Mesenchymal stem cell (in vitro differentiated cells and primary cell): ENCODE measurements around the gene BAIAP3.

Experiments used
- DNase-seq: peaks from one replicate; pipeline ENCODE4 v3.0.0-alpha.2; 2013
- H2AFZ ChIP-seq: one replicate; pipeline ENCODE4 v1.6.1; 2013; ENCODE audit warnings: low read depth, mild to moderate bottlenecking, control low read depth, inconsistent platforms, low read length, moderate library complexity
- H2AK5ac ChIP-seq: 2 replicates; pipeline ENCODE4 v1.6.1; 2013; ENCODE audit warnings: low read length, moderate library complexity, mild to moderate bottlenecking, inconsistent platforms; ENCODE audit not compliant: severe bottlenecking
- H2BK120ac ChIP-seq: one replicate; pipeline ENCODE4 v1.6.1; 2013; ENCODE audit warnings: low read depth, mild to moderate bottlenecking, inconsistent platforms, low read length, moderate library complexity
- H2BK12ac ChIP-seq, 2 experiments: one replicate each; pipeline ENCODE4 v1.6.1; 2013; ENCODE audit warnings: inconsistent platforms in 2 of 2, low read length in 2 of 2, mild to moderate bottlenecking in 2 of 2, moderate library complexity in 2 of 2, control low read depth in 1 of 2
- H2BK15ac ChIP-seq: one replicate; pipeline ENCODE4 v1.6.1; 2013; ENCODE audit warnings: mild to moderate bottlenecking, low read depth, inconsistent platforms; ENCODE audit not compliant: poor library complexity, severe bottlenecking
- H2BK5ac ChIP-seq: 2 replicates; pipeline ENCODE4 v1.6.1; 2013; ENCODE audit warnings: low read depth, mild to moderate bottlenecking, low read length, control low read depth, inconsistent platforms; ENCODE audit not compliant: poor library complexity, severe bottlenecking
- H3K14ac ChIP-seq, 2 experiments: one replicate each; pipeline ENCODE4 v1.6.1; 2013; ENCODE audit warnings: inconsistent platforms in 2 of 2, low read length in 2 of 2, control low read depth in 1 of 2, mild to moderate bottlenecking in 1 of 2, moderate library complexity in 1 of 2
- H3K18ac ChIP-seq, 2 experiments: one replicate each; pipeline ENCODE4 v1.6.1; 2013; ENCODE audit warnings: inconsistent platforms in 2 of 2, low read length in 2 of 2, control low read depth in 1 of 2, low read depth in 1 of 2, mild to moderate bottlenecking in 1 of 2
- H3K23ac ChIP-seq, 2 experiments: one replicate each; pipeline ENCODE4 v1.6.1; 2013; ENCODE audit warnings: inconsistent platforms in 2 of 2, low read length in 2 of 2, mild to moderate bottlenecking in 2 of 2, moderate library complexity in 2 of 2, control low read depth in 1 of 2
- H3K27ac ChIP-seq: 2 replicates; pipeline ENCODE4 v1.5.1; 2013; ENCODE audit warnings: mild to moderate bottlenecking, moderate library complexity, low read length, control low read depth, inconsistent platforms; ENCODE audit not compliant: poor library complexity, severe bottlenecking
- H3K27me3 ChIP-seq, 2 experiments: 2 replicates each; pipeline versions ENCODE4 v1.6.1 to v1.7.0; 2013; ENCODE audit warnings: low read length in 2 of 2, mild to moderate bottlenecking in 2 of 2, moderate library complexity in 2 of 2, control low read depth in 1 of 2, inconsistent platforms in 1 of 2; ENCODE audit not compliant: control insufficient read depth in 1 of 2, insufficient read depth in 1 of 2
- H3K36me3 ChIP-seq, 2 experiments: 2 replicates each; pipeline versions ENCODE4 v1.6.1 to v1.7.0; 2013; ENCODE audit warnings: low read length in 2 of 2, control low read depth in 1 of 2, inconsistent platforms in 1 of 2, low read depth in 1 of 2, mild to moderate bottlenecking in 1 of 2; ENCODE audit not compliant: insufficient read depth in 2 of 2, control insufficient read depth in 1 of 2
- H3K4ac ChIP-seq, 2 experiments: one replicate each; pipeline ENCODE4 v1.6.1; 2013; ENCODE audit warnings: inconsistent platforms in 2 of 2, low read length in 2 of 2, mild to moderate bottlenecking in 2 of 2, moderate library complexity in 2 of 2, control low read depth in 1 of 2, low read depth in 1 of 2
- H3K4me1 ChIP-seq: 2 replicates; pipeline ENCODE4 v1.6.1; 2013; ENCODE audit warnings: low read depth, low read length, control low read depth; ENCODE audit not compliant: control insufficient read depth, insufficient read depth
- H3K4me2 ChIP-seq: 2 replicates; pipeline ENCODE4 v1.6.1; 2013; ENCODE audit warnings: low read length, mild to moderate bottlenecking, inconsistent platforms; ENCODE audit not compliant: poor library complexity, severe bottlenecking
- H3K4me3 ChIP-seq, 2 experiments: 2 replicates each; pipeline versions ENCODE4 v1.5.1 to v1.7.0; 2013; ENCODE audit warnings: low read length in 2 of 2, mild to moderate bottlenecking in 2 of 2, control low read depth in 1 of 2, low read depth in 1 of 2; ENCODE audit not compliant: insufficient read depth in 1 of 2
- H3K79me1 ChIP-seq: replicated peaks from 2 replicates; pipeline ENCODE4 v1.6.1; 2013; ENCODE audit warnings: mild to moderate bottlenecking, control low read depth, low read length, inconsistent platforms; ENCODE audit not compliant: poor library complexity, severe bottlenecking
- H3K9ac ChIP-seq: 2 replicates; pipeline ENCODE4 v1.7.0; 2013; ENCODE audit warnings: mild to moderate bottlenecking, low read length, moderate library complexity
- H3K9me3 ChIP-seq: 2 replicates; pipeline ENCODE4 v1.7.0; 2013; ENCODE audit warnings: mild to moderate bottlenecking, low read length; ENCODE audit not compliant: control insufficient read depth
- H4K8ac ChIP-seq: one replicate; pipeline ENCODE4 v1.6.1; 2013; ENCODE audit warnings: inconsistent platforms, mild to moderate bottlenecking, low read length, moderate library complexity
- H4K91ac ChIP-seq: one replicate; pipeline ENCODE4 v1.6.1; 2013; ENCODE audit warnings: mild to moderate bottlenecking, low read length, inconsistent platforms
- WGBS: methylation state at CpG from one replicate; pipeline ENCODE4 v1.1.7; 2013; ENCODE audit warnings: mixed read lengths; 5-methylcytosine and 5-hydroxymethylcytosine counted together

BAIAP3 gene

GRCh38 chr16:1355591-1355990, 22.1 kb downstream of the BAIAP3 start:
- no peak overlapping the region for H2BK120ac ChIP-seq
- 92% methylated on average over 15 of the region's 15 CpGs for WGBS
- no peak overlapping the region for H3K18ac ChIP-seq
- H2BK15ac ChIP-seq = no peak overlapping the region
- no peak overlapping the region for H3K9ac ChIP-seq
- H3K4ac ChIP-seq = no peak overlapping the region
- no peak overlapping the region for H4K91ac ChIP-seq
- H3K4me1 ChIP-seq = peaks cover 33% of the 10 kb centered on the region
- DNase-seq = no peak
- no peaks in the 10 kb centered on the region for H3K9me3 ChIP-seq
- H3K14ac ChIP-seq = no peak overlapping the region
- H2AK5ac ChIP-seq = no peak overlapping the region
- no peak overlapping the region for H4K8ac ChIP-seq
- H2BK5ac ChIP-seq = no peak overlapping the region
- peaks cover 43% of the 10 kb centered on the region for H3K79me1 ChIP-seq
- H3K23ac ChIP-seq = no peak overlapping the region
- no peak overlapping the region for H2BK12ac ChIP-seq
- no peak overlapping the region for H3K4me3 ChIP-seq
- no peak overlapping the region for H3K27ac ChIP-seq
- H3K36me3 ChIP-seq = peaks cover 9 to 52% of the 10 kb centered on the region in 2 experiments
- H3K27me3 ChIP-seq = no peaks in the 10 kb centered on the region
- H2AFZ ChIP-seq = no peak overlapping the region
- H3K4me2 ChIP-seq = no peak overlapping the region

GRCh38 chr16:1356061-1356900, 22.8 kb downstream of the BAIAP3 start:
- Histone ChIP-seq H3K4me1 (peaks cover 26% of the 10 kb centered on the region), H2BK12ac (peak overlapping the region in 1 of 2 experiments; percentile 48), H3K18ac (no peak overlapping the region), H3K9me3 (no peaks in the 10 kb centered on the region), H2BK15ac (no peak overlapping the region), H3K36me3 (peaks cover 15 to 51% of the 10 kb centered on the region in 2 experiments), H2BK120ac (no peak overlapping the region), H4K8ac (no peak overlapping the region), H4K91ac (no peak overlapping the region), H3K4ac (no peak overlapping the region), H2AK5ac (no peak overlapping the region), H3K79me1 (peaks cover 43% of the 10 kb centered on the region), H3K27me3 (no peaks in the 10 kb centered on the region), H2BK5ac (no peak overlapping the region), H3K14ac (no peak overlapping the region), H3K9ac (no peak overlapping the region), H3K4me3 (no peak overlapping the region), H3K4me2 (no peak overlapping the region), H2AFZ (no peak overlapping the region), H3K23ac (no peak overlapping the region), H3K27ac (no peak overlapping the region)
- 92% methylated on average over 33 of the region's 33 CpGs for WGBS
- no peak for DNase-seq

GRCh38 chr16:1357906-1358566, 24.6 kb downstream of the BAIAP3 start:
- Histone ChIP-seq H3K79me1 (peaks cover 50% of the 10 kb centered on the region), H2BK120ac (no peak overlapping the region), H3K4me1 (peaks cover 21% of the 10 kb centered on the region), H2AK5ac (no peak overlapping the region), H3K14ac (no peak overlapping the region), H2AFZ (no peak overlapping the region), H3K4me3 (no peak overlapping the region), H3K27me3 (no peaks in the 10 kb centered on the region), H3K9me3 (no peaks in the 10 kb centered on the region), H4K8ac (no peak overlapping the region), H2BK12ac (no peak overlapping the region), H4K91ac (no peak overlapping the region), H3K18ac (no peak overlapping the region), H2BK5ac (no peak overlapping the region), H3K27ac (no peak overlapping the region), H3K4ac (no peak overlapping the region), H3K36me3 (peaks cover 31 to 66% of the 10 kb centered on the region in 2 experiments), H3K4me2 (no peak overlapping the region), H2BK15ac (no peak overlapping the region), H3K9ac (no peak overlapping the region), H3K23ac (no peak overlapping the region)
- no peak for DNase-seq
- 88% methylated on average over 19 of the region's 19 CpGs for WGBS

GRCh38 chr16:1361685-1362360, 28.4 kb downstream of the BAIAP3 start:
- no peak overlapping the region for H2BK12ac ChIP-seq
- no peak overlapping the region for H2BK5ac ChIP-seq
- H3K4ac ChIP-seq = no peak overlapping the region
- no peak overlapping the region for H2BK15ac ChIP-seq
- no peak overlapping the region for H3K23ac ChIP-seq
- no peak overlapping the region for H3K9ac ChIP-seq
- peak overlapping the region; percentile 70 for H4K91ac ChIP-seq
- H3K4me2 ChIP-seq = no peak overlapping the region
- no peak overlapping the region for H3K4me3 ChIP-seq
- H3K36me3 ChIP-seq = peaks cover 68 to 75% of the 10 kb centered on the region in 2 experiments
- no peak overlapping the region for H2AFZ ChIP-seq
- H3K14ac ChIP-seq = no peak overlapping the region
- no peak overlapping the region for H3K18ac ChIP-seq
- H3K9me3 ChIP-seq = no peaks in the 10 kb centered on the region
- peaks cover 9% of the 10 kb centered on the region for H3K4me1 ChIP-seq
- no peak for DNase-seq
- no peak overlapping the region for H2AK5ac ChIP-seq
- no peak overlapping the region for H3K27ac ChIP-seq
- WGBS = 97% methylated on average over 43 of the region's 43 CpGs
- no peak overlapping the region for H2BK120ac ChIP-seq
- peaks cover 49% of the 10 kb centered on the region for H3K79me1 ChIP-seq
- H3K27me3 ChIP-seq = no peaks in the 10 kb centered on the region
- no peak overlapping the region for H4K8ac ChIP-seq
